ENCODE data around the gene MMP7.

DNA sequence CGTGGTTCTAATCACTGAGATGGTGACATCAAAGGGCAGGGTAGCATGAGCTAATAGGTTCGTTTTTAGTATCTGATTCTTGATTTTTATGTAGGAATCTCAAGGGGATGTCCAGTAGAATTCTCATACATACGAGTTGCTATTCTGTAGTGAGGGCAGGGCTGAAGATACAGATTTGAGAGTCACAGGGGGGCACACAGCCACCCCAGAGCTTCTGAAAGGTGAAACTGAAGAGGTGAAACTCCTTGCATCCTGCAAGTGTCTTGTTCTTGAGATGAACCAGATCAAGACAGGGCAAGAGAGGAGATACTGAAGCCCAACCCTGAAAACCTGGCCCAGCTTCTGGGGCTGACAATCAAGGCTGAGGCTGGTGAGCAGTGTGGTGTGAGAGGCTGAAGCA, 42.3 kb downstream of the MMP7 start:
- TF ChIP-seq, protein P1, sequence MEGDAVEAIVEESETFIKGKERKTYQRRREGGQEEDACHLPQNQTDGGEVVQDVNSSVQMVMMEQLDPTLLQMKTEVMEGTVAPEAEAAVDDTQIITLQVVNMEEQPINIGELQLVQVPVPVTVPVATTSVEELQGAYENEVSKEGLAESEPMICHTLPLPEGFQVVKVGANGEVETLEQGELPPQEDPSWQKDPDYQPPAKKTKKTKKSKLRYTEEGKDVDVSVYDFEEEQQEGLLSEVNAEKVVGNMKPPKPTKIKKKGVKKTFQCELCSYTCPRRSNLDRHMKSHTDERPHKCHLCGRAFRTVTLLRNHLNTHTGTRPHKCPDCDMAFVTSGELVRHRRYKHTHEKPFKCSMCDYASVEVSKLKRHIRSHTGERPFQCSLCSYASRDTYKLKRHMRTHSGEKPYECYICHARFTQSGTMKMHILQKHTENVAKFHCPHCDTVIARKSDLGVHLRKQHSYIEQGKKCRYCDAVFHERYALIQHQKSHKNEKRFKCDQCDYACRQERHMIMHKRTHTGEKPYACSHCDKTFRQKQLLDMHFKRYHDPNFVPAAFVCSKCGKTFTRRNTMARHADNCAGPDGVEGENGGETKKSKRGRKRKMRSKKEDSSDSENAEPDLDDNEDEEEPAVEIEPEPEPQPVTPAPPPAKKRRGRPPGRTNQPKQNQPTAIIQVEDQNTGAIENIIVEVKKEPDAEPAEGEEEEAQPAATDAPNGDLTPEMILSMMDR (IDR thresholded peaks at IDR 0.05; ENCODE audit: low read length) = no peak
- no peak for TF ChIP-seq EZH2 (IDR thresholded peaks at IDR 0.05; ENCODE audit: borderline replicate concordance, low read length)
